ENCODE data around the gene KCNJ6. TPM values are rescaled to one million over a fixed set of nuclear protein-coding genes. Genes with fewer than 3 reads are reported as not detected.

Gene KCNJ6
- total and polyA plus RNA-seq, 9 of the 15 experiments (the other 6 are each of a cell fraction or from before 2014, with no cell fraction given): 0.06 to 0.21 (median 0.13) TPM; not detected in 1

GRCh38 chr21:37564924-37565529 lies 351.2 kb downstream of the KCNJ6 start (continued):
- no peak for TF ChIP-seq TBL1XR1 (IDR thresholded peaks at IDR 0.05; ENCODE audit: low read length in 2 of 2)
- peak; percentile 75; the same call in 1 of the 2 replicates for TF ChIP-seq MGA (IDR thresholded peaks at IDR 0.05)
- TF ChIP-seq MAX (CRISPR knock-in tag; IDR thresholded peaks at IDR 0.05): peak; percentile 27; the same call in 1 of the 2 replicates
- no peak for TF ChIP-seq CREBBP (IDR thresholded peaks at IDR 0.05; ENCODE audit: low read depth, low read length)
- no peak for TF ChIP-seq HNRNPL (IDR thresholded peaks at IDR 0.05; ENCODE audit: low read depth, low read length)
- no peak for TF ChIP-seq MTA3 (IDR thresholded peaks at IDR 0.05; ENCODE audit: borderline replicate concordance)
- TF ChIP-seq RREB1 (CRISPR knock-in tag; IDR thresholded peaks at IDR 0.05): no peak
- peak; percentile 67; the same call in 1 of the 2 replicates for TF ChIP-seq NFE2 (IDR thresholded peaks at IDR 0.05; ENCODE audit: low read depth)
- no peak for TF ChIP-seq ZNF23 (CRISPR knock-in tag; IDR thresholded peaks at IDR 0.05)
- peak; percentile 62 for TF ChIP-seq RAD51 (IDR thresholded peaks at IDR 0.05; ENCODE audit: borderline replicate concordance, low read depth)
- TF ChIP-seq PTBP1 (IDR thresholded peaks at IDR 0.05; ENCODE audit: low read depth, low read length): no peak

All from K562 (cell line).